Heart left ventricle (tissue), 13 donors: Measurements from ENCODE around the gene ADIPOQ.

ENCODE experiments used
- CTCF ChIP-seq, 12 donors: fragments of 200-600 bp; sonication (generic) in 4 of 12; IDR thresholded peaks; one replicate each; pipeline versions ENCODE4 v1.5.0 to v1.8.0; 2018 to 2022; ENCODE audit warnings: antibody characterized with exemption in 12 of 12, mild to moderate bottlenecking in 5 of 12
- POLR2A ChIP-seq, 2 donors: fragments of 450-650 bp; IDR thresholded peaks; one replicate each; pipeline ENCODE4 v1.6.1; 2017; ENCODE audit warnings: antibody characterized with exemption in 2 of 2, mild to moderate bottlenecking in 2 of 2, moderate library complexity in 2 of 2
- donor health status: ischemic (EF 13 %, LVEDD 7.1; RV severe dilation, severe dysfunction).
- donor health status: DM: no; HTN: yes; CAD: no.
- donor health status: DM: no; HTN: no; CAD: no.
- donor health status: ischemic (EF 25% LVEDD 6.9; RV normal size, moderate dysfunction).
- donor health status: ischemic (EF 25% LVEDD 5.7; RV mildly dilated, moderate dysfunction).
- donor health status: ischemic (EF 35%, LVEDD 5.7; RV mildly dilated, moderate dysfunction).
- donor health status: nonischemic (EF 11% LVEDD 7.7; RV severe dilation, severe dysfunction).
- donor health status: DM: yes; HTN: yes; CAD: no.
- donor health status: PGD.
- donor health status: ischemic (EF 29% LVEDD 5.4; RV normal size, mild dysfunction).
- donor health status: nonischemic (EF 23%, LVEDD 6.1; RV moderate dilation, normal function).

GRCh38 chr3:186890911-186891310 is 48.4 kb downstream of the ADIPOQ start:
- TF ChIP-seq CTCF (IDR thresholded peaks at IDR 0.05): no peak
- TF ChIP-seq POLR2A (IDR thresholded peaks at IDR 0.05): no peak
